Stimulated activated memory B cell treated with anti-CD40 and anti-IgM and Interleukin-4, amounts not matched to agents 10 μg/mL and 1 μg/mL and 100 μg/mL, for 72 hours (primary cell): Measurements from ENCODE around the gene PAK4.
"Not testable (repeated sequence)": the region's sequence is repeated elsewhere in the genome, so short reads cannot be mapped to it uniquely, and the experiment has no call there.

ENCODE experiments used
- ATAC-seq: fragments of 150-1000 bp; cut with Tn5 transposase; 2 replicates; pipeline ENCODE4 v1.10.0; 2021
- H3K27ac Mint-ChIP-seq: one replicate; pipeline ENCODE4 v1.8.0; 2022; ENCODE audit warnings: mild to moderate bottlenecking, mixed read lengths
- H3K27me3 Mint-ChIP-seq: one replicate; pipeline ENCODE4 v1.8.0; 2022; ENCODE audit warnings: mixed read lengths
- H3K36me3 Mint-ChIP-seq: one replicate; pipeline ENCODE4 v1.8.0; 2022; ENCODE audit warnings: mixed read lengths
- H3K4me1 Mint-ChIP-seq: one replicate; pipeline ENCODE4 v1.8.0; 2022; ENCODE audit warnings: mixed read lengths
- H3K4me3 Mint-ChIP-seq: one replicate; pipeline ENCODE4 v1.8.0; 2022; ENCODE audit warnings: mild to moderate bottlenecking, moderate library complexity, mixed read lengths
- H3K9me3 Mint-ChIP-seq: one replicate; pipeline ENCODE4 v1.8.0; 2022; ENCODE audit warnings: mixed read lengths

The PAK4 gene

DNA sequence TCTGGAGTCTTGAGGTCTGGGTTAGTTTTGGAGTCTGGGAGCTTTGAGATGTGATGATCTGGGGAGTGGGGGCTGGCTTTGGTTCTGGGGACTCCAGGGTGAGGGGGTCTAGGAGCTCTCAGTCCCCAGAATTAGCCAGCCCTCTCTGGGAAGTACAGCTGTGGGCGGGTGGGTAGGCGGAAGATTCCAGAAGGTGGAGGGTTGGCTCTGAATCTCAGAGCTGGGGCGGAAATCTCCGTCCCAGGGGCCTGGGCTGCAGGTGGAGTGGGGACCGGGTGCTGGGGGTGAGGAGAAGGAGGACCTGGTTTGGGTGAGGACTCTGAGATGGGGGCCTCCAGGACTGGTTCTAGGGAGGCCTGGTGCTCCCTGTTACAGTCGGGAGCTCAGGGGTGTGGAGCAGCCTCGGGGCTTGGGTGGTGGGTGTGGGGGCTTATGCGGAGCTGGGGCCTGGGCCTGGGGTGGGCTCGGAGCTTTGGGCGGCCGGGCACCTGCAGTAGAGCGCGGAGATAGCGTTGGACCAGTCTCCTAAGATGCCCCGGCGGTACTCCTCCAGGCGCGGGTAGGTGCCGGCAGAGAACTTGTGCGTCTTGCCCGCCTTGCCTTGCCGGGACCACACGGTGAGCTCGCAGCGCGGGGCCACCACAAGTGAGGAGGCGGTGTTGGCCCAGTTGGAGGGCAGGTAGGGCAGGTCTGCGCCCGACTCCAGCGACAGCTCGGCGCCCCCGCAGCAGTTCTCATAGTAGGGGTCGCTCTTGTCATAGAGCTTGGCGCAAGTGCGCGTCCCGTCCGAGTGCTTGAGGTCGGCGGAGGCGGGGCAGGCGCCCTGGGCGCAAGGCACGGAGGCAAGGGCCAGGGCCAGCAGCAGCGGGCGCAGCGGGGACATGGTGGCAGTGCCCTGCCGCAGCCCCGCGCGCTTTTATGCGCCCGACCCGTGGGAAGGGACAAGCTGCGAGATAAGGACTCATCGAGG lies 78.1 kb downstream of the PAK4 start, which contains the start of gene SYCN:
Gene SYCN (minus strand): TSS at position 892 of the 970 bp plus-strand sequence. CDS start 9 bp downstream, at position 883.
- H3K4me1 Mint-ChIP-seq: no peaks in the 10 kb centered on the region
- peaks cover 79% of the 10 kb centered on the region for H3K27me3 Mint-ChIP-seq
- no peak for ATAC-seq
- H3K9me3 Mint-ChIP-seq: no peaks in the 10 kb centered on the region
- H3K36me3 Mint-ChIP-seq: no peaks in the 10 kb centered on the region
- no peak within 1 kb of the TSS for H3K27ac Mint-ChIP-seq
- no peak within 1 kb of the TSS for H3K4me3 Mint-ChIP-seq

DNA sequence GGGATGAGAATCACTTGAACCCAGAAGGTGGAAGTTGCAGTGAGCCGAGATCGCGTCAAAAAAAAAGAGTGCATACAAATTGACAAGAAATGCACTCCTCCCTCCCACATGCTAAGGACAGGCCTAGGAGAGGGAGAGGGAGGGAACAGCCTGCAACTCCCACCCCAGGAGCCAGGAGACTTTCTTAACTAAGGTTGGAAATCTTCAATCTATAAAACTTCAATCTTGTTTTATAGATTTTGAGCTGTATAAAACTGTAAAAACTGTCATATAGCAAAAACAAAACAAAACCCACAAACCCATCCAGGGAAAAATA lies 79.8 kb downstream of the PAK4 start:
- Mint-ChIP-seq H3K4me1 (no peaks in the 10 kb centered on the region), H3K9me3 (no peaks in the 10 kb centered on the region), H3K36me3 (no peaks in the 10 kb centered on the region), H3K27me3 (peaks cover 61% of the 10 kb centered on the region), H3K4me3 (no peak overlapping the region), H3K27ac (no peak overlapping the region)
- no peak for ATAC-seq

DNA sequence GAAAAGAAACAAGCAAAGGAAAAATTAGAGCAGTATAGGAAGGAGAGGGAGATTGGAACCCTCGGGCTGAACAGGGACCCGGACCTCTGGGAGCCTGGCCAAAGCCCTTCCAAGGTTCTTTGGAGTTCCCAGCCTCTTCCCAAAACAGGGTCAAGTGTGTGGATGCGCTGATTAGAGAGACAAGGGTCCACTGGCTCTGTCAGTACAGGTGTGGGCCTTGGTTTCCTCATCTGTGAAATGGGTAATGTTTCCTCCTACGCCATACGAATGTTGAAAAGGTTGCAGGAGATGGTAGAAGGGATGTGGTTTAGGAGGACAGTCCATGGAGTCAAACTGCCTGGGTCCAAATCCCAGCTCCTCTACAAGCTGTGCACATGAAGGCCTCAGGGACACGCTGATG lies 80.5 kb downstream of the PAK4 start:
- H3K27me3 Mint-ChIP-seq: peaks cover 54% of the 10 kb centered on the region
- H3K9me3 Mint-ChIP-seq: no peaks in the 10 kb centered on the region
- no peaks in the 10 kb centered on the region for H3K36me3 Mint-ChIP-seq
- H3K27ac Mint-ChIP-seq: no peak overlapping the region
- no peaks in the 10 kb centered on the region for H3K4me1 Mint-ChIP-seq
- no peak for ATAC-seq
- H3K4me3 Mint-ChIP-seq: no peak overlapping the region

DNA sequence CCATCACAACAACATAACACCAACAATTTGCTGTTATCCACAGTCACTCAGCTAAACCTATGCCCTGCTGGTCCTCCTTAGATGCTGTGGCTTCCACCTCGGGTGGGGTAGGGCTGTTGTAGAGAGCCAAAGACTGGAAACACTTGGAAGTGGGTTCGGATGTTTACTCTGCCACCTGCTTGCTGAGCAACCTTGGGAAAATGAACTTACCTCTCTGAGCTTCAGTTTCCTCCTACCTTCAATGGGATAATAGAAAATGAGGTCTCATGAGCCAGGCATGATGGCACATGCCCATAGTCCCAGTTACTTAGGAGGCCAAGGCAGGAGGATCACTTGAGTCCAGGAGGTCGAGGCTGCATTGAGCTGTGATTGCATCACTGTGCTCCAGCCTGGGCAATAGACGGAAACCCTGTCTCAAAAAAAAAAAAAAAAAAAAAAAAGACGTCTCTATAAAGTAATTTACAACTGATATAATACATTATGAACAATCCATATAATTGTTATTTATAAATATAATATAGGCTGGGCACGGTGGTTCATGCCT lies 81.8 kb downstream of the PAK4 start:
- no peak for ATAC-seq
- H3K27ac Mint-ChIP-seq: no peak overlapping the region
- H3K9me3 Mint-ChIP-seq: no peaks in the 10 kb centered on the region
- H3K36me3 Mint-ChIP-seq: no peaks in the 10 kb centered on the region
- H3K4me1 Mint-ChIP-seq: no peaks in the 10 kb centered on the region
- peaks cover 43% of the 10 kb centered on the region for H3K27me3 Mint-ChIP-seq
- no peak overlapping the region for H3K4me3 Mint-ChIP-seq

DNA sequence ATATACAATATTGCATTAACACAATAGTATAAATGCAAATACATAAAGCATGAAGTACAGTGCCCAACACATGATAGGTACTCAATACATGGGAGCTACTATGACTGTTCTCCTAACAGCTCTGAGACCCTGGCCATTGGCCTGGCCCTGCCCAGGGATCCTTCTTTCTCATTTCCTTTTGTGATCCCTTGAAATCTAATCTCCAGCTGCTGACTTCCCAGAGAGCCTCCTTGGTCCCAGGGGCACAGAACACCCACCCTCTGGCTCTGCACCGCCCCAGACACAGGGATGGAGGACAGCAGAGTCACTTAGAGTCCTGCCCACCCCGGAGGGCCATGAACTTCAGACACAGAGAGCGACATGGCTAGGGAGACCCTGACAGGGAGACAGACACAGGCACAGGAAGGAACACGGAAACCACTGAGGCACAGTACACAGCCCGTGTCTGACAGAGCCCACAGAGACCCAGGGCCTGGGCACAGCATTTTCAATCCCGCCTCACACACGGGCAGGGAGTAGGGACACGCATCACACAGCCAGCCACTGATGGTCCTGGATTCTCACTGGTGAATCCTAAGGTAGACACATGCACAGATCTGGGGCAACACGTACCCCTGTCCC lies 82.7 kb downstream of the PAK4 start:
- no peak for ATAC-seq
- H3K4me3 Mint-ChIP-seq: no peak overlapping the region
- no peak overlapping the region for H3K27ac Mint-ChIP-seq
- no peaks in the 10 kb centered on the region for H3K4me1 Mint-ChIP-seq
- no peaks in the 10 kb centered on the region for H3K9me3 Mint-ChIP-seq
- H3K36me3 Mint-ChIP-seq: no peaks in the 10 kb centered on the region
- peaks cover 34% of the 10 kb centered on the region for H3K27me3 Mint-ChIP-seq

DNA sequence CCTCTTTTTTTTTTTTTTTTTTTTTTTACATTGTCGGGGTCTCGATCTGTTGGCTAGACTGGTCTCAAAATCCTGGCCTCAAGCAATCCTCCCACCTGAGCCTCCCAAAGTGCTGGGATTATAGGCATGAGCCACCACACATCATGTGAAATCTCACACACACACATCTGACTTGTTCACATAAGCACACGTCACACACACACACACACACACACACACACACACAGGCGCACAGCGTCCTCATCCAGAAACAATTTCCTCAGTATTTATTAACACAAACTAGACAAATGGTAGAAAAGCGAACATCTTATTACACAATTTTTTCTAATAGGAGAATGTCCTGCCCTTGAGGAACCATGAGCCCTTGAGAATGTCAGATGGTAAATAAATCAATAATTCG lies 83.6 kb downstream of the PAK4 start:
- Mint-ChIP-seq H3K4me1 (no peaks in the 10 kb centered on the region), H3K36me3 (no peaks in the 10 kb centered on the region), H3K9me3 (no peaks in the 10 kb centered on the region), H3K27me3 (peaks cover 34% of the 10 kb centered on the region), H3K27ac (no peak overlapping the region), H3K4me3 (no peak overlapping the region)
- ATAC-seq: no peak

DNA sequence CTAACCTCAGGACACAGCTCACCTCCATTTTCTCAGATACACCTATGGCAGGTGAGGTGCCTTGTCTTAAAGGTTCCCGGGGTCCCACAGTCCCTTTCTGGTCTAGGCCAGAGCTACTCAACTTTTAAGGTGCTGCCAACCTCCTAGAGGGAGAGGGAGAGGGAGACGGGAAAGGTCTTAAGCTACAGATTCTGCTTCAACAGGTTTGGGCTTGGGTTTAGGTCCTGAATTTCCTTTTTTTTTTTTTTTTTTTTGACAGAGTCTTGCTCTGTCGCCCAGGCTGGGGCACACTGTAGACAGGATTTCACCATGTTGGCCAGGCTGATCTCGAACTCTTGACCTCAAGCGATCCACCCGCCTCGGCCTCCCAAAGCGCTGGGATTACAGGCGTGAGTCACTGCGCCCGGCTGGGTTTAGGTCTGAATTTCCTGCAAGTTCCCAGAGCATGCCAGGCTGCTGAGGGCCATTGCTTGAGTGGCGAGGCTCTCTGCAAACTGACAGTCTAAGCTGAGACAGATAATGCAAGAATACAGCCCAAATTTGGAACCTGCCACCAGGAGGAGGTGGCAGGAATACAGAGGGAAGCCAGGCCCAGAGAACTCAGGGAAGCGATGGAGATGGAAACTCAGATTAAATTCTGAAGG lies 86.3 kb downstream of the PAK4 start:
- Mint-ChIP-seq H3K9me3 (peaks cover under 1% of the 10 kb centered on the region), H3K27me3 (peaks cover 23% of the 10 kb centered on the region), H3K4me1 (no peaks in the 10 kb centered on the region), H3K27ac (no peak overlapping the region), H3K36me3 (no peaks in the 10 kb centered on the region), H3K4me3 (no peak overlapping the region)
- no peak for ATAC-seq

DNA sequence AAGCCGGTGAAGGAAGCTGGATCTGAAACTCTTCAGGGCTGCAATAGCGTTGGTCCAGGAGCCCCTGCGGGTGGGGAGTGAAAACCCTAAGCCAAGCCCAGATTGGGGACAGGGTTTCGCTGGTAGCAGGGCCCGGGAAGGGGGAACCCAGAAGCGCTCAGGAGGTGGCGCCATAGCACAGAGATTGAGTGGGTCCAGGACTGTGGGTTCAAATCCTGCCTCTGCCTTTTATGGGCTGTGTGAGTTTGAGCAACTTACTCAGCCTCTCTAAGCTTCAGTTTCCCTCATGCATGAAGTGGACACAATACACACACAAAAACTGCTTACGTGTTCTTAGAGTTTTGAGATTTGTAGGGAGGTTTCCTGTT lies 86.8 kb downstream of the PAK4 start:
- Mint-ChIP-seq H3K27ac (no peak overlapping the region), H3K4me3 (no peak overlapping the region), H3K4me1 (no peaks in the 10 kb centered on the region), H3K9me3 (peaks cover 5% of the 10 kb centered on the region), H3K27me3 (peaks cover 28% of the 10 kb centered on the region), H3K36me3 (peaks cover 5% of the 10 kb centered on the region)
- ATAC-seq: peak; percentile 27

DNA sequence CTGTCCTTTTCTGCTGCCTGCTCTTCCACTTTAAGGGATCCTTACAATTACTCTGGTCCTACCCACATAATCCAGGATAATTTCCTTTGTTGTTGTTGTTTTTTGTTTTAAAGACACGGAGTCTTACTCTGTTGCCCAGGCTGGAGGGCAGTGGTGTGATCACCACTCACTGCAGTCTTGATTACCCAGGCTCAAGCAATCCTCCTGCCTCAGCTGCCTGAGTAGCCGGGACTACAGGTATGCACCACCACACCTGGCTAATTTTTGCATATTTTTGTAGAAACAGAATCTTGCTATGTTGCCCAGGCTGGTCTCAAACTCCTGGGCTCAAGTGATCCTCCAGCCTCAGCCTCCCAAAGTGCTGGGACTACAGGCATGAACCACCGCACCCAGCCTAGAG lies 89.7 kb downstream of the PAK4 start:
- not testable (repeated sequence) for H3K27ac Mint-ChIP-seq, H3K4me1 Mint-ChIP-seq, H3K4me3 Mint-ChIP-seq, H3K9me3 Mint-ChIP-seq, H3K36me3 Mint-ChIP-seq, ATAC-seq
- H3K27me3 Mint-ChIP-seq: peaks cover 47% of the 10 kb centered on the region

DNA sequence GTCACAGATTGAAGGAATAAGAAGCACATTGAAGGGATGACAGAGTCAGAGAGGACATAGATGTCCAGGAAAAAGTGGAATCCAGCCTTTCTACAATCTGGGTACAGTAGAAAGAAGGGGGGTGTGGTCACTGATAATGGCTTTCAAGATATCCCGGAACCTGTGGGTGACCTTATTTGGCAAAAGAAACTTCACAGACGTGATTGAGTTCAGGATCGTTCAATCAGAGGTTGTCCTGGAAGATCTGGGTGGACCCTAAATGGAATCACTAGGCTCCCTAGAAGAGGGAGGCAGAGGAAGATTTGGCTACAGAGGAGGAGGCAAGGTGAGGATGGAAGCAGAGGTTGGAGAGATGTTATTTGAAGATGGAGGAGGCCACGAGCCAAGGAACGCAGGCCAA lies 91.5 kb downstream of the PAK4 start:
- no peak overlapping the region for H3K27ac Mint-ChIP-seq
- H3K36me3 Mint-ChIP-seq: peaks cover 6% of the 10 kb centered on the region
- no peak for ATAC-seq

DNA sequence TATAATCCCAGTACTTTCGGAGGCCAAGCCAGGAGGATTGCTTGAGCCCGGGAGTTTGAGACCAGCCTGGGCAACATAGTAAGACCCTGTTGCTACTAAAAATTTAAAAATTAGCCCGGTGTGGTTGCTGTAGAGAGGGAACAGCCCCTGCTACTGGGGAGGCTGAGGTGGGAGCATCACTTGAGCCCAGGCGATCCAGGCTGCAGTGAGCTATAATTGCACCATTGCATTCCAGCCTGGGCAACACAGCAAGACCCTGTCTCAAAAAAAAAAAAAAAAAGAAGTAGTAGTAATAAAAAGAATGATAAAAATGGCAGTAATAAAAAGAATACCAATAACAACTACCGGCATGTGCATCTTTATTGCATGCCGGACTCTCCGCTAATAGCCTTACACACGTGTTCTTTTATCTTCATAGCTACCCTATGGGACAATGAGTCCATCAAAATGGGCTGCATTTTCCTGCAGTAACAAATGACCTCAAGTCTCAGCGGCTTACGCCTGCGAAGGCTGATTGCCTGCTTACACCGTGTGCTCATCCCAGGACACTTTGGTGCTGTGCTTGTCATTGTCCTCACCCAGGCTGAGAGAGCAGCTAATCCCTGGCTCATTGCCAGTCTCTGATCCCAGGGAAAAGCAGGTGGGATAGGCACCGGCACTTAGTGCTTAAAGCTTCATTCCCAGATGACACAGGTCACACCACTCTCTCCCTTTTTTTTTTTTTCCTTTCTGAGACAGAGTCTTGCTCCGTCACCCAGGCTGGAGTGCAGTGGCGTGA lies 92.8 kb downstream of the PAK4 start:
- no peak for ATAC-seq
- Mint-ChIP-seq H3K4me3 (no peak overlapping the region), H3K4me1 (no peaks in the 10 kb centered on the region), H3K36me3 (peaks cover 6% of the 10 kb centered on the region), H3K27me3 (peaks cover 57% of the 10 kb centered on the region), H3K9me3 (peaks cover 6% of the 10 kb centered on the region), H3K27ac (no peak overlapping the region)

More for the DNA sequence above, 91.5 kb downstream of the PAK4 start:
- Mint-ChIP-seq H3K4me3 (no peak overlapping the region), H3K4me1 (no peaks in the 10 kb centered on the region), H3K9me3 (peaks cover 6% of the 10 kb centered on the region), H3K27me3 (peaks cover 54% of the 10 kb centered on the region)

DNA sequence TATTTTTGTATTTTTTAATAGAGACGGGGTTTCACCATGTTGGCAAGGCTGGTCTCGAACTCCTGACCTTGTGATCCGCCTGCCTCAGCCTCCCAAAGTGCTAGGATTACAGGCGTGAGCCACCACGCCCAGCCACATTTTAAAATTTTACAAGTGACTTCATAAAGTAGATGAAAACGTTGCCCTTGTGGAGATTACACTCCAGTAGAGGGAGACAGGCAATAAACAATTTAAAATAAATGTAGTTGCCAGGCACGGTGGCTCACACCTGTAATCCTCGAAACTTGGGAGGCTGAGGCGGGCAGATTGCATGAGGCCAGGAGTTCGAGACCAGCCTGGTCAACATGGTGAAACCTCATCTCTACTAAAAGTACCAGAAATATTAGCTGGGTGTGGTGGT lies 93.5 kb downstream of the PAK4 start:
- H3K27ac Mint-ChIP-seq, H3K9me3 Mint-ChIP-seq, H3K36me3 Mint-ChIP-seq, ATAC-seq, H3K4me1 Mint-ChIP-seq, H3K4me3 Mint-ChIP-seq: not testable (repeated sequence)
- peaks cover 52% of the 10 kb centered on the region for H3K27me3 Mint-ChIP-seq

DNA sequence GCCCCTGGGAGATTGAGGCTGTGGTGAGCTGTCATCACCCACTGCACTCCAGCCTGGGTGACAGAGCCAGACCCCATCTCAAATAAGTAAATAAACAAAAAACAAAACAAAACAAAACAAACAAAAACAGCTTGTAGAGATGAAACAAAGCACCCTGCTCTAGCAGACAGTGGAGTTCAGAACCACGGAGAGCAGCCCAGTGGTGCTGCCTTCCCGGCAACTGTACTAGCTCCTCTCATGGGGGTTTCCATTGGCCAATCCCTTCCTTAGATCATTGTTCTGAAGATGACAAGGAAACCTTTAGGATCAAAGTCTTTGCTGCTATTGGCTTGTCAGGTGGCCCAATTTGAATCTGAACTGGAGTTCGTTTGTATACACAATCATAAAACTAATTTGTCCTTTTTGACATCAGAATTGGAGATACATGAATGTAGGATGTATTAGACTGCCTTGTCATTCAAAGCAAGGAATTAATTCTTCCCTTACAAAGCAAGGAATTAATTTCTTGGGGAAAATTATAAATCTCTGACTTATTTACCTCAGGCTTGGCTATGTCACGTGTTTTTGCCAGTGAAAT lies 98.2 kb downstream of the PAK4 start:
- Mint-ChIP-seq H3K27me3 (peaks cover 35% of the 10 kb centered on the region), H3K27ac (no peak overlapping the region), H3K9me3 (no peaks in the 10 kb centered on the region), H3K36me3 (no peaks in the 10 kb centered on the region), H3K4me3 (no peak overlapping the region), H3K4me1 (no peaks in the 10 kb centered on the region)
- ATAC-seq: no peak

DNA sequence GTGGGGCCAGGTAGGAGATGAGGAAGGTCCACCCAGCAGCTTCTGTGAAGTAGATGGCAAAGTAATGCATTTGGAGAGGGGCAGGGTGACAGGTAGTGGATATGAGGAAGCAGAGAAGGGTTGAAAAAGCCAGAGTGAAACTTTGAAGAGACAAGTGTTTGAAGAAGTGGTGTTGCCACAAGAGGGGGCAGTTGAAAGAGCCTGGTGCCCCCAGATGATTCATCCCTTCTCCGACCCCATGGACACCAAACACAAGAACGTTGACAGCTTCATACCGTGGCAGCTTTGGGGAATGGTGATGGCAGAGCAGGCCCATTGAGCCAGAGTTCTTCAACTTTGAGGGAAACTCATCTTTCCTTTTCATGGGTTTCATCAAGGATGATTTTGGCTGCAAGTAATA lies 99.3 kb downstream of the PAK4 start:
- H3K4me3 Mint-ChIP-seq: no peak overlapping the region
- no peaks in the 10 kb centered on the region for H3K9me3 Mint-ChIP-seq
- no peak for ATAC-seq
- no peaks in the 10 kb centered on the region for H3K4me1 Mint-ChIP-seq
- H3K27ac Mint-ChIP-seq: no peak overlapping the region
- no peaks in the 10 kb centered on the region for H3K36me3 Mint-ChIP-seq
- peaks cover 28% of the 10 kb centered on the region for H3K27me3 Mint-ChIP-seq
